DMS 273 (cell line): Measurements from ENCODE around the gene IL12RB1.
"Not testable (repeated sequence)": the region's sequence is repeated elsewhere in the genome, so short reads cannot be mapped to it uniquely, and the experiment has no call there.

Source experiments
- DNase-seq: peaks from one replicate; lab custom pipeline; 2025; ENCODE audit not compliant: unreplicated experiment; lab: John Stamatoyannopoulos, UW

Gene IL12RB1

DNA sequence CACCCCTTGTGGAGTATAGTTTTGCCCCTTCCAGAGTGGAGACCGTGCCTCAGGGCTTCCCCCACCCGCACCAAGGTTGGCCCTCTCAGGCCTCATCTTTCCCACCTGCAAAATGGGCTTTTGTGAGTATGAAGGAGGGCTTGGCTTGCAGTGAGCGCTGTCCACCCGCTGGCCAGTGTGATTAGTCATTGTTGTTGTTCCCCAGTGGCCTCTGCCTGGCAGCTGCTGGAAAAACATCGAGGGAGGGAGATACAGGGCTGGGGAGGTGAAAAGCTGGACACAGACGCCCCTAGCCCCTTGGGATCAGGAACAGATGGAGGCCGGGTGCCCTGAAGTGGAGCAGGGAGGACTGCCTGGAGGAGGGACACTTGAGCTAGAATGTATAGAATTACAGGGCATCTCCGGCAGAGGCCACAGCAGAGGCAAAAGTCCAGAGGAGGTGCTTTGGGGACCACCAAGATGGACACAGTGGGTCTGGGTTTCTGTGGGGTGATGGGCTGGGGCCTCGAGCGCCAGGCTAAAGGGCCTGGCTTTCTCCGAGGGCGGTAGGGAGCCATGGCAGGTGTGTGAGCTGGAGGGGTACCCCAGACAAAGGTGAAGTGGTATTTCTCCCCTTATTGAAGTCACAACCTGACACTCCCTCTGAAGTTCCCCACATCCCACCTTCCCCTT is 3.9 kb upstream of the IL12RB1 start:
- DNase-seq: no peak

GRCh38 chr19:18089726-18090125 is 3.0 kb upstream of the IL12RB1 start:
- no peak for DNase-seq

DNA sequence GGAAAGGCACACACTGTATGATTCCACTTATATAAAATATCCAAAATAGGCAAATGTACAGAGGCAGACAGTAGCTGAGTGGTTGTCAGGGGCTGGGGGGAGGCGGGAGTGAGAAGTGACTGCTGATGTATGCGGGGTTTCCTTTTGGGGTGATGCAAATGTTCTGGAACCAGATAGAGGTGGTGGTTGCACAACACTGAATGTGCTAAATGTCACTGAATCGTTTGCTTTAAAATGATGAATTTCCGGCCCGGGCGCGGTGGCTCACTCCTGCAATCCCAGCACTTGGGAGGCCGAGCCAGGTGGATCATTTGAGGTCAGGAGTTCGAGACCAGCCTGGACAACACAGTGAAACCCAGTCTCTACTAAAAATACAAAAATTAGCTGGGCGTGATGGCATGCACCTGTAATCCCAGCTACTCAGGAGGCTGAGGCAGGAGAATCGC is 2.4 kb upstream of the IL12RB1 start:
- not testable (repeated sequence) for DNase-seq

DNA sequence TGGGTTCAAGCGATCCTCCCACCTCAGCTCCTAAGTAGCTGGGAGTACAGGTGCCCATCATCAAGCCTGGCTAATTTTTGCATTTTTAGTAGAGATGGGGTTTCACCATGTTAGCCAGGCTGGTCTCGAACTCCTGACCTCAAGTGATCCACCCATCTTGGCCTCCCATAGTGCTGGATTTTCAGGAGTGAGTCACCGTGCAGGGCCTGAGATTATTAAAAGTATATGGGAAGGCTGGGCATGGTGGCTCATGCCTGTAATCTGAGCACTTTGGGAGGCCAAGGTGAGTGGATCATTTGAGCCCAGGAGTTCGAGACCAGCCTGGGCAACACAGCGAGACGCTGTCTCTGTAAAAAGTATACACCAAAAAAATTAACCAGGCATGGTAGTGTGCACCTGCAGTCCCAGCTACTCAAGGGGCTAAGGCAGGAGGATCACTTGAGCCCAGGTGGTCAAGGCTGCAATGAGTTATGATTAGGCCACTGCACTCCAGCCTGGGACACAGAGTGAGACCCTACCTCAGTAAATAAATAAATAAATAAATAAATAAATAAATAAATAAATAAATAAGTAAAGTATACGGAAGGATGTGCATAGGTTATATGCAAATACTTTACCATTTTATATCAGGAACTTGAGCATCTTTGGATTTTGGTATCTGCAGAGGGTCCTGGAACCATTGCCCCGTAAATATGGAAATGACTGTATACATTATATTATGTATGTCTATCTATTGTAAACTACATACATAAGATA is 854 bp downstream of the IL12RB1 start:
- DNase-seq: no peak

DNA sequence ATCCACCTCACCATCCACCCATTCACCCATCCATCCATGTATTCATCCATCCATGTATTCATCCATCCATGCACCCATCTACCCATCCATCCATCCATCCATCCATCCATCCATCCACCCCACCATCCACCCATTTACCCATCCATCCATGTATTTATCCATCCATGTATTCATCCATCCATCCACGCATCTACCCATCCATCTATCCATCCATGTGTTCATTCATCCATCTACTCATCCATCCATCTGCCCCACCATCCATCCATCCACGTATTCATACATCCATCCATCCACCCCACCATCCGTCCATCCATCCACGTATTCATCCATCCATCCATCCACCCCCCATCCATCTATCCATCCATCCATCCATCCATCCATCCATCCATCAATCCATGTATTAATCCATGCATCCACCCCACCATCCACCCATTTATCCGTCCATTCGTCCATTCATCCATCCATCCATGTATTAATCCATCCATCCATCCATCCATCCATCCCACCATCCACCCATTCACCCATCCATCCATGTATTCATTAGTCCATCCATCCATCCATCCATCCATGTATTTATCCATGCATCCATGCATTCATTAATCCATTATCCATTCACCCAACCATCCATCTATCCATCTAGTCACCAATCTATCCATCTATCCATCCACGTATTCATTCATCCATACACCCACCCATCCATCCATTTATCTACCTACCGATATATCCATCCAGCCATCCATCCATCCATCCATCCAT is 2.6 kb downstream of the IL12RB1 start:
- DNase-seq: no peak

DNA sequence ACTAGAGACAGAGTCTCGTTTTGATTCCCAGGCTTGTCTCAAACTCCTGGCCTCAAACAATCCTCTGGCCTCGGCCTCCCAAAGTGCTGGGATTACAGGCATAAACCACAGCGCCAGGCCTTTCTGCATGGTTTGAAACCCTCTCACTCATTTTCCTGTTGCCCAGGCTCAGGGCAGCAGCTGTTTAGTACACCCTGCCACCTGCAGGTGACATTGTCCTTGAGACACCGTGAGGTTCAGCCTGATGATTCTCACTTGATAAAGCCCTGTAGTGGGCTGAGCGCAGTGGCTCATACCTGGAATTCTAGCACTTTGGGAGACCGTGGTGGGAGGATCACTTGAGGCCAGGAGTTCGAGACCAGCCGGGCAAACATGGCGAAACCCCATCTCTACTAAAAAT is 12.5 kb downstream of the IL12RB1 start:
- peak; percentile 41 for DNase-seq

- no peak for DNase-seq
These were observed 13.5 kb downstream of the IL12RB1 start for GRCh38 chr19:18073197-18073596.

GRCh38 chr19:18072335-18072734 is 14.4 kb downstream of the IL12RB1 start:
- DNase-seq: peak; percentile 62

- DNase-seq: peak; percentile 78
These were observed 16.6 kb downstream of the IL12RB1 start for GRCh38 chr19:18070181-18070580.

DNA sequence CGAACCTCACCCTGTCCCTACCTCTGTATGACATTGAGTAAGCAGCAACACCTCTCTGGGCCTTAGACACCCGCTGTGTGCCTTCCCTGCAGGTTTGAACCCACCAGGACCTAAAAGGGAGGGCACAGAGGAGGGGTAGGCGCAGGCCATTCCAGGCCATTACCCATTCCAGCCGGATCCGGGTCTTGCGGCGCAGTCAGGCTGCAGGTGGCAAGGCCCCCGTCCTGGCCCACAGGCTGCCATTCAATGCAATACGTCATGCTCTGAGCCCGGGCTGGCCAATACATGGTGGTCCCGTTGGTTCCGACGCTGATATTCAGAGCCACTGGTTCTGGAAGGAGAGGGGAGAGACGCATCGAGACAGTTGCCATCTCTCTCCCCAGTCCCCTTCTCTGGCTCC is 17.4 kb downstream of the IL12RB1 start:
- no peak for DNase-seq

- DNase-seq: no peak
These were observed 18.3 kb downstream of the IL12RB1 start for GRCh38 chr19:18068395-18068794.

- no peak for DNase-seq
These were observed 21.6 kb downstream of the IL12RB1 start for GRCh38 chr19:18065173-18065495.

GRCh38 chr19:18063463-18063862 is 23.3 kb downstream of the IL12RB1 start:
- peak; percentile 47 for DNase-seq

DNA sequence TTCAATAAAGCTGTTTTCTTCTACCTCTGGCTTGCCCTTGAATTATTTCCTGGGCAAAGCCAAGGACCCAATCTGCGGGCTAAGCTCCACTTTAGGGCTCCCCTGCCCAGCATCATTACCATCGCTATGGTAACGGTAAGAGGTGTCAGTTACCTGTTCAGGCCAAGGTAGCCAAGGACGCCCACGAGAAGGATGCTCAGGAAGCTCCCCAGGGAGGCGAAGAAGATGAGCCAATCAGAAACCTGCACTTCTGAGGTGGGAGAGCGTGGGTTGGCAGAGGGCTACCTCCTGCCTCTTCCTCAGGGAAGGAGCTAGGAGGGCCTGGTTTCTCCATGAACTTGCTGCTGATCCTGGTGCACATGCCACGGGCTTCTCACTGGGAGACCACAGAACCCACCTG is 24.7 kb downstream of the IL12RB1 start:
- no peak for DNase-seq

GRCh38 chr19:18060472-18060871 is 26.3 kb downstream of the IL12RB1 start:
- DNase-seq: peak; percentile 75

- peak; percentile 46 for DNase-seq
These were observed 26.8 kb downstream of the IL12RB1 start for GRCh38 chr19:18059902-18060301.

DNA sequence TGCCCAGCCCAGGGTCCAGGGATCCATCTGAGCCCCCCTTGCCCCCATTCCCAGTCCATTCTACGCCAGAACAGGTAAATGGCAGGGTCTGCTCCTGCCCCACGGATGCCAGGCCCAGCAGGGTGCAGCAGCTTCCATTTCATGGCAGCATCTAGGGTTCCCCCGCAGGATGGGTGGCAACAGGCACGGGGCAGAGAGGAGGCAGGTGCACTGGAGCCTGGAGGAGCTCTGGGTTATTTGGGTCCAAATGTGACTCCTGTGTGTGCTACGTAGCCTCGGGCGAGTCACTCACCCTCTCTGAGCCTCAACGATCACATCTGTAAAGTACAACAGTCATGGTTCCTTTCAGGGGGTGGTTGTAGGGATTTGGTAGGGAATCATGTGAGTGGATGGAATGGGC is 27.4 kb downstream of the IL12RB1 start:
- no peak for DNase-seq

DNA sequence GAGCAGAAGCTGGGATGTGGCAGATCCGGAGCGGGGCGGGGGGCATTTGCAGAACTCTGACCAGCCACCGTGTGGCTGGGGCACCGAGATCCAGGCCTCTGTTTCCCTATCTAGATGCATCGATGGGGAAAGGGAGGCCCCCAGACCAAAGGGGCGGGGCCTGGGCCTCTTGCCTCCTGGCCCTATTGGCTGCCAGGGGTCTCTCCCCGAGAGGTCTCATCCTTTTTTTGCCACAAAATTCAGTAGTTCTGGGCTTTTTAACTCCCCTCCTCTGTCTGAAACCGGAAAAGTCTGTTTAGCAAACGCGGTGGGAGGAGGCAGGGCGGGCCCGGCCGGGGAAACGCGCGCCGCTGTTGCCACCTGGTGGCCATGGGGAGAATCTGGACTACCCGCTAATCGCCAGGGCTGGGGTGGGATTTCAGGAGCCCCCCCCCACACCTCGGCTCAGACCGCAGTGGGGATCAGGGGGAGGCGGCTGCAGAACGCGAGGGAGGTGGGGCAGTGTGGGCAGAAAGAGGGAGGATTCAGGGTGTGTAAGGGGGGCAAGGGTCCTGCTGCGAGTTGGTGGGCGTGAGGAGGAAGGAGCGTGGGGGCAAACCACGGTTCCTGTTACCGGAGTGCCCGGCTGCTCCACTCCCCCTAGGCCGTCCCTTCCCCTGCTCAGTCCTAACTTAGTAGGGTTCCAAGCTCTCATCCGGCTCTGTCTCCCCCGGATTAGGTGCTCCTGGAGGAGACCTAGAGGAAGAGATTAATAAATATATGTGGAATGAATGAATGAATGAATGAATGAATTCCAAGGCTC is 28.3 kb downstream of the IL12RB1 start:
- peak; percentile 94 for DNase-seq

- DNase-seq: peak; percentile 67
These were observed 29.2 kb downstream of the IL12RB1 start for GRCh38 chr19:18057557-18057956.

DNA sequence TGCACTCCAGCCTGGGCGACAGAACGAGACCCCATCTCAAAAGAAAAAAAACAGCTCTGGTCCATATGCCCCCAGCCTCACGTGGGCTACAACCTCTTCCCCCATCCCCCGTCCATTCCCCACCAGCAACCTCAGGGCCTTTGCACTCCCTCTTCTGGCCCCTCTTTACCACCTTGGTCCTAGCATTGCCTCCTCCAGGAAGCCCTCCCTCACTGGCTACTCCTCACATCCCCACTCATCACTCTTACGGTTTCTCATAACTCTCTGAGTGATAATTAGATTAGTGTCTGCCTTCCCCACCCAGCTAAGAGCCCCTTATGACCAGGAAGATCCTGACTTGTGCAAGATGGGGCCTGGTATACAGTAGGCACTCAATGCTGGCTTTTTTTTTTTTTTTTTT is 30.8 kb downstream of the IL12RB1 start:
- no peak for DNase-seq

DNA sequence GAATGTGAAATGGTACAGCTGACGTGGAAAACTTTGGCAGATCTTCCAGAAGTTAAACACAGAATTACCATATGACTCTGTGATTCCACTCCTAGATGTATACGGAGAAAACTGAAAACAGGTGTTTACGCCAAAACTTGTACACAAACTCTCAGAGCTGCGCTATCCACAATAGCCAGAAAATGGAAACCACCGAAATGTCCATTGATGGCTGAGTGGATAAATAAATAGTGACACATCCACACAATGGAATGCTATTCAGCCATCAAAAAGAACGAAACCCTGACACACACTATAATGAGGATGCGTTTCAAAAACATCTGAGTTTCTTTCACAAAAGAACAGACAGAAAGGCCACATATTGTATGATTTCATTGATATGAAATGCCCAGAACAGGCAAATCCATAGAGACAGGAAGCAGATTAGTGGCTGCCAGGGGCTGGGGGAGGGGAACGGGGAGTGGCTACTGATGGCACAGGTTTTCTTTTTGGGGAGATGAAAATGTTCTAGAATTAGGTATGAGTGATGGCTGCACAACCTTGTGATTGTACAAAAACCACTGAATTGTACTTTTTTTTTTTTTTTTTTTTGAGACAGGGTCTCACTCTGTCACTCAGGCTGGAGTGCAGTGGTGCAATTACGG is 33.0 kb downstream of the IL12RB1 start:
- DNase-seq: no peak
